Left lung (tissue), 10 donors: ENCODE data around the gene RERE. TPM values are rescaled to one million over a fixed set of nuclear protein-coding genes. Genes with fewer than 3 reads are reported as not detected.

Experiments used
- ATAC-seq: fragments of 200-7000 bp; cut with Tn5 transposase; one replicate; pipeline ENCODE4 v1.9.1; 2020; ENCODE audit warnings: moderate library complexity
- DNase-seq, 4 donors: peaks; one replicate each; pipeline ENCODE4 v3.0.0-alpha.2; 2013 to 2020
- H3K27ac ChIP-seq, 2 donors: fragments of 200-600 bp; sonication (generic) in 1 of 2; one replicate each; pipeline versions ENCODE4 v1.5.0 to v1.8.0; 2020 to 2021
- H3K27me3 ChIP-seq, 2 donors: fragments of 200-600 bp; sonication (generic) in 1 of 2; one replicate each; pipeline versions ENCODE4 v1.5.0 to v1.8.0; 2020 to 2021
- H3K36me3 ChIP-seq, 2 donors: fragments of 200-600 bp; sonication (generic) in 1 of 2; one replicate each; pipeline versions ENCODE4 v1.5.0 to v1.8.0; 2020 to 2021
- H3K4me1 ChIP-seq, 2 donors: fragments of 200-600 bp; one replicate each; pipeline ENCODE4 v1.8.0; 2021
- H3K4me3 ChIP-seq, 2 donors: fragments of 200-600 bp; sonication (generic) in 1 of 2; one replicate each; pipeline versions ENCODE4 v1.5.0 to v1.8.0; 2020 to 2021; ENCODE audit warnings: mild to moderate bottlenecking in 1 of 2
- H3K9me3 ChIP-seq, 2 donors: fragments of 200-600 bp; sonication (generic) in 1 of 2; one replicate each; pipeline versions ENCODE4 v1.5.0 to v1.8.0; 2020 to 2021
- intact Hi-C, 2 donors: fragments of 100-400 bp; cut with DNase I; formaldehyde crosslinking; loops; one replicate each; pipeline versions ENCODE4 v1.11.2 to v1.14.2; 2022
- polyA plus RNA-seq, 6 donors: library from polyadenylated mRNA; unstranded; fragments of 120-200 nt; gene quantifications; one replicate each; pipeline ENCODE4 v1.2.1, GENCODE V29; 2013; ENCODE audit not compliant: insufficient read length in 6 of 6
- total RNA-seq, 2 donors: library from RNA; stranded (reverse); fragmentation: NEBNext Ultra II Directional; extraction: Animal tissue kit (Norgen Biotek cat#: 25700); gene quantifications; one replicate each; pipeline ENCODE4 v1.2.1, GENCODE V29; 2021
- TF ChIP-seq, protein P1 (sequence below), 2 donors: fragments of 200-600 bp; sonication (generic) in 1 of 2; IDR thresholded peaks; one replicate each; pipeline versions ENCODE4 v1.5.0 to v1.8.0; 2021; ENCODE audit warnings: antibody characterized with exemption in 2 of 2
- donor health status: DM: no; HTN: yes; CAD: no.
- donor health status: DM: no; HTN: no; CAD: no.

Gene RERE
- total and polyA plus RNA-seq, 8 donors, result 73.3 to 135 (median 130) TPM

DNA sequence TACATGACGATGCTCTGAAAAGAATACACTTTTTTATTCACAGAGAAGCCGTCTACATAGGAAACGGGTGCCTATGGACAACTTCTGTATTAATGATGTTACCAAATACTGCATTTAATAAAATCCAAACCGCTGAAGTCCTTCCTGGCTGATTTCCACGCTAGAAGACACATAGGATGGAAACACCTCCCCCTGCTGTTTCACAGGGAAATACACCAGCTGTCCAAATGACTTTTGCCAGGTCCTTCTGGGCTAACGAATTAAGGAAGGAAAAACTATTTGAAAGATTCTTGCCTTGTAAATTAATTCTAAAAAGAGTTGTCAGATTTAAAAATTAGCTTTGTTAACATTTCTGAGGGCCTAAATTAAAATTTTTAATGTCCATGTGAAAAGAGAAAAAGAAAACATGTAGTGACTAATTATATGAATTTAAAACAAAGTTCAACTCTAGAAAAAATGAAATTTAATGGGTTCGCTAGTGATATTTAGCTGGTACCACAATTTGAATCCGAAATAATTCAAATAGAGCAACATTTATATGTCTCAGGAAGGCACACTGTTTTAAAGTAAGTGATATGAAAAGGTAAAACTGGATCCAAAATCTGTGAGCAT is 146.0 kb downstream of the RERE start:
- H3K9me3 ChIP-seq, result no peaks in the 10 kb centered on the region
- H3K36me3 ChIP-seq, result no peaks in the 10 kb centered on the region
- ATAC-seq, result peak; percentile 77
- H3K4me3 ChIP-seq, result no peak overlapping the region
- no peaks in the 10 kb centered on the region for H3K27me3 ChIP-seq
- DNase-seq, result peak in 2 of 4 donors; percentile 68 to 82
- TF ChIP-seq, protein P1, sequence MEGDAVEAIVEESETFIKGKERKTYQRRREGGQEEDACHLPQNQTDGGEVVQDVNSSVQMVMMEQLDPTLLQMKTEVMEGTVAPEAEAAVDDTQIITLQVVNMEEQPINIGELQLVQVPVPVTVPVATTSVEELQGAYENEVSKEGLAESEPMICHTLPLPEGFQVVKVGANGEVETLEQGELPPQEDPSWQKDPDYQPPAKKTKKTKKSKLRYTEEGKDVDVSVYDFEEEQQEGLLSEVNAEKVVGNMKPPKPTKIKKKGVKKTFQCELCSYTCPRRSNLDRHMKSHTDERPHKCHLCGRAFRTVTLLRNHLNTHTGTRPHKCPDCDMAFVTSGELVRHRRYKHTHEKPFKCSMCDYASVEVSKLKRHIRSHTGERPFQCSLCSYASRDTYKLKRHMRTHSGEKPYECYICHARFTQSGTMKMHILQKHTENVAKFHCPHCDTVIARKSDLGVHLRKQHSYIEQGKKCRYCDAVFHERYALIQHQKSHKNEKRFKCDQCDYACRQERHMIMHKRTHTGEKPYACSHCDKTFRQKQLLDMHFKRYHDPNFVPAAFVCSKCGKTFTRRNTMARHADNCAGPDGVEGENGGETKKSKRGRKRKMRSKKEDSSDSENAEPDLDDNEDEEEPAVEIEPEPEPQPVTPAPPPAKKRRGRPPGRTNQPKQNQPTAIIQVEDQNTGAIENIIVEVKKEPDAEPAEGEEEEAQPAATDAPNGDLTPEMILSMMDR (IDR thresholded peaks at IDR 0.05), result peak; percentile 60 to 73
- intact Hi-C loops, result loop anchor here in 1 of 2 donors (2.0 kb wide), 1 partner anchor 111 kb away; no protein-coding TSS in a partner anchor
- H3K27ac ChIP-seq, result no peak overlapping the region
- peaks cover 15 to 41% of the 10 kb centered on the region in 2 donors for H3K4me1 ChIP-seq

DNA sequence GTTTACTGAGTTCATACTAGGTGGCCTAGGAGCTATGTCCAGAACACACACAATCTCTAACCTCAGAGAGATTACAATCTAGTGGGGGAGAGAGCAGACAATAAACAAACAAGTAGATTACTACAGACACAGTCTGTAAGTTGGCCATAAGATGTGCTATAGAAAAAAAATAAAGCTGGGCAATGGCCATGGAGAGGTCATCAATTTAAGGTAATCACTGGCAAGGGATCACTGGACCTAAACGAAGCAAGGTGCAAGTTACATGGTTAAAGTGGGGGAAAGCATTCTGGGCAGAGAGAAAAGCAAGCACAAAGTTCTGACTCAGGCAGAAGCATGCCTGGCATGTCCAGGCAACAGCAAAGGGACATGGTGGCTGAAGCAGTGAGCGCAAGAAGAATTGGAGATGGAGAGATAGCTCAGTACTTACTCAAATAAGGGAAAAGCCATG is 147.0 kb downstream of the RERE start:
- Histone ChIP-seq H3K27me3 (no peaks in the 10 kb centered on the region), H3K36me3 (no peaks in the 10 kb centered on the region), H3K4me3 (no peak overlapping the region), H3K27ac (no peak overlapping the region), H3K9me3 (no peaks in the 10 kb centered on the region), H3K4me1 (peaks cover 22 to 51% of the 10 kb centered on the region in 2 donors)
- TF ChIP-seq, protein P1 (IDR thresholded peaks at IDR 0.05), result no peak
- intact Hi-C loops, result loop anchor here in 1 of 2 donors (2.0 kb wide), 1 partner anchor 110 kb away; no protein-coding TSS in a partner anchor
- peak; percentile 9 for ATAC-seq
- no peak for DNase-seq

DNA sequence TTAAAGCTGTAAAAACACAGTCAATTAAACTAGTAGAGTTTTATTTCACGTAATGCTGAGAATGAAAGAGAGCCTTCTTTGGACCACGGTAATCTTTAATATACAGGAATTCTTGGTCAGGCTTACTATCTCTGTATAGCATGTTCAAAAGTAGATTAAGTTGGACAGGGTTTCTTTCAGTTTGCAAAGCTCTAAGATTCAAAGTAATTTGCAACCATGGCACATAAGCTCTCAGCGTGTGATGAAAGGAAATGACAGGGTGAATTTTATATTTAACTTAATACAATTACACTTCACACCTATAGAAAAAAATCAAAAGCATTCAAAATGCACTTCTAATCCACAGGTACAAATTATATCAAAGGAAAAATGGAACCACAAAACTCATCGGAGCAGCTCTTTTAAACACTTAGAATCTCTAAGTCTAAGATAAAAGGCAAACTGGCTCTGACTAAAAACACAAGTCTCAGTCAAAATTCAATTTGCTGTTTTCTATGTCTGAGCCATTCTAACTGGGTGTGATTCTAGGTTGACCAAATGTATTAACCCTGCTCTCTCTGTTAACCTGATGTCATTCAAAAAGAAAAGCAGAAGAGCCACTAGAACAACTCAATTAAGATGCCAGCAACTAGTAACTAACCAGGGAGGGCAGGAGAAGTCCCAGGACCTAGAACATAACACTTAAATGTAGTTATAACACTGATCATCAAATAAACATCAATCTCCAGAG is 147.7 kb downstream of the RERE start:
- TF ChIP-seq, protein P1 (IDR thresholded peaks at IDR 0.05), result no peak
- Histone ChIP-seq H3K27ac (no peak overlapping the region), H3K4me3 (no peak overlapping the region), H3K36me3 (no peaks in the 10 kb centered on the region), H3K27me3 (no peaks in the 10 kb centered on the region), H3K4me1 (peaks cover 22 to 56% of the 10 kb centered on the region in 2 donors), H3K9me3 (no peaks in the 10 kb centered on the region)
- intact Hi-C loops, result loop anchor here in 1 of 2 donors (2.0 kb wide), 1 partner anchor 109 kb away; no protein-coding TSS in a partner anchor
- no peak for ATAC-seq
- DNase-seq, result no peak

DNA sequence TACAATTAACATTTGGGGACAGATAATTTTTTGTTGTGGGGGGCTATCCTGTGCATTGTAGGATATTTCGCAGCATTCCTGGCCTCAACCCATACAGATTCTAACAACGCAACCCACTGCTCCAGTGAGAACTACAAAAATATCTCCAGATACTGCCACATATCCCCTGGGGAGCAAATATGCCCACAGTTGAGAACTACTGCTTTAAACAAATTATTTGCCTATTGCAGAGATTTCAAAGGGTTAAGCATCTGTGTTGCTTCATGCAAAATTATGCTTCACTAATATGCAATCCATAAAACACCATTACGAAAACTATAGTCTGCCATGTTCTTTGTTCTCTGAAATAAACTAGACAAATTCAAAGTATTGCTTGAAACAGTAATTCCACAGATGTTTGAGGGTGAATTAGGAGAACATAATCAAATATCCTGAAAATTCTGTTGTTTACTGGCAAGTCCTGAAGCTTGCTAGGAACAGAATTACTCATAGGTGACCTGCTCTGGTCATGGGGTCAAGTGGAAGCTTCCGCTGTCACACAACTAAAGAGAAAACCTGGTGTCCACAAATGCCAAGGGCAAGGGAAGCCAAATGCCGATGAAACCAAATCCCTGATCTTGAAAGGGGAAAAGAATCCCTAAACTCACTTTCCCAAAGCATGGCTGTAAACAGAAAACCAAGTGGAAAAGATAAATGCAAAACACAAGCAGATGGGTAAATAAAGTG is 149.4 kb downstream of the RERE start:
- Histone ChIP-seq H3K9me3 (no peaks in the 10 kb centered on the region), H3K36me3 (no peaks in the 10 kb centered on the region), H3K27ac (no peak overlapping the region), H3K4me1 (peaks cover 27 to 70% of the 10 kb centered on the region in 2 donors), H3K4me3 (no peak overlapping the region), H3K27me3 (no peaks in the 10 kb centered on the region)
- TF ChIP-seq, protein P1 (IDR thresholded peaks at IDR 0.05), result no peak
- no peak for DNase-seq
- no peak for ATAC-seq
- intact Hi-C loops, result no loop called here
